HFF-Myc (cell line): ENCODE data around the gene ZBTB42.

Experiments used
- DNase-seq: peaks from one replicate; pipeline ENCODE4 v3.0.0-alpha.2; 2011; ENCODE audit warnings: low read depth; ENCODE audit errors: extremely low read depth
- H3K4me3 ChIP-seq: replicated peaks from 2 replicates; pipeline ENCODE4 v1.5.1; 2011; ENCODE audit warnings: low read depth, mild to moderate bottlenecking, control low read depth, low read length
- TF ChIP-seq, protein P1 (sequence below): IDR thresholded peaks from 2 replicates; pipeline ENCODE4 v1.5.1; 2012; ENCODE audit warnings: mild to moderate bottlenecking, low read depth, low read length, control low read depth; ENCODE audit errors: missing control alignments

The ZBTB42 gene

DNA sequence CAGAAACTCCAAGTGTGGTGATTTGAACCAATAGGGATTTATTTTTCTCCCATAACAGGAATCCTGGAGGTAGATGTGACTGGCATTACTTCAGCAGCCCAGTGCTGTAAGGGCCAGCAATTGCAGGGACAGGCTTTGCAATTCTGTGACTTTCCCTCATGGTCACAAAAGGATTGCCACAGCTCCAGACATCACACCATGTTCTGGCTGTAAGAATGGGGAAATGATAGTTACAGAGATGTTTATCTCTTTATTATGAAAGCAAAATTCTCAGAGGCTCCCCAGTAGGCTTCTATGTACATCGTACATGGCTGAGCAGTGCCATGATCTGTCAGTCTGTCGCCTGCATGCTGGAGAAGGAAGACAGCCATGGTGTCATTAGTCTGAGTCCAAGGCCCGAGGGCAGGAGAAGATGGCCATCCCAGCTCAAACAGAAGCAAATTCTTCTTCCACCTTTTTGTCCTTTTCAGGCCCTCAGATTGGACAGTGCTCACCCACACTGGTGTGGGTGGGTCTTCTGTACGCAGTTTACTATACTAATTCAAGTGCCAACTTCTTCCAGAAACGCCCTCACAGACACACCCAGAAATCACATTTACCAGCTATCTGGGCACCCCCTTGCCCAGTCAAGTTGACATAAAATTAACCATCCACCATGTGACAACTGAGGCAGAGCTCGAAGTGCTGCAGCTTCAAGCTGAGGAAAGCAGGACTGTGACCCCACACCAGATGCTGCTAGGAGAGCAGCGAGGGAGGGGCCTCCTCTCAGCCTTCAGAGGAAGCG, 17.2 kb downstream of the ZBTB42 start:
- TF ChIP-seq, protein P1, sequence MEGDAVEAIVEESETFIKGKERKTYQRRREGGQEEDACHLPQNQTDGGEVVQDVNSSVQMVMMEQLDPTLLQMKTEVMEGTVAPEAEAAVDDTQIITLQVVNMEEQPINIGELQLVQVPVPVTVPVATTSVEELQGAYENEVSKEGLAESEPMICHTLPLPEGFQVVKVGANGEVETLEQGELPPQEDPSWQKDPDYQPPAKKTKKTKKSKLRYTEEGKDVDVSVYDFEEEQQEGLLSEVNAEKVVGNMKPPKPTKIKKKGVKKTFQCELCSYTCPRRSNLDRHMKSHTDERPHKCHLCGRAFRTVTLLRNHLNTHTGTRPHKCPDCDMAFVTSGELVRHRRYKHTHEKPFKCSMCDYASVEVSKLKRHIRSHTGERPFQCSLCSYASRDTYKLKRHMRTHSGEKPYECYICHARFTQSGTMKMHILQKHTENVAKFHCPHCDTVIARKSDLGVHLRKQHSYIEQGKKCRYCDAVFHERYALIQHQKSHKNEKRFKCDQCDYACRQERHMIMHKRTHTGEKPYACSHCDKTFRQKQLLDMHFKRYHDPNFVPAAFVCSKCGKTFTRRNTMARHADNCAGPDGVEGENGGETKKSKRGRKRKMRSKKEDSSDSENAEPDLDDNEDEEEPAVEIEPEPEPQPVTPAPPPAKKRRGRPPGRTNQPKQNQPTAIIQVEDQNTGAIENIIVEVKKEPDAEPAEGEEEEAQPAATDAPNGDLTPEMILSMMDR = no peak
- no peak for DNase-seq
- no peak overlapping the region for H3K4me3 ChIP-seq

DNA sequence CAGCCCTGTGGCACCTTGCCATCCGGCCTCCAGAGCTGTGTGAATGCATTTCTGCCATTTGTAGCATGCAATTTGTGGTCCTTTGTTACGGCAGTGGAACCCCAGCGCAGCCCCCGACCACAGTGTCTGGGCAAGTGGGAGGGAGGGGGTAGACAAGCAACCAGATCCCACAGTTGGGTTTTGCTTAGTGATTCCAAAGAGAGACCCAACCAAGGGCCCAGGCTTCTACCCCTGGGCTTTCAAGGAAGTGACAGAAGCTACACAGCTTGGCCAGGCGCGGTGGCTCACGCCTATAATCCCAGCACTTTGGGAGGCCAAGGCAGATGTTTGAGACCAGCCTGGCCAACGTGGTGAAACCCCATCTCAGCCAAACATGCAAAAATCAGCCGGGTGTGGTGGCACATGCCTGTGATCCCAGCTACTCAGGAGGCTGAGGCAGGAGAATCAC, 17.8 kb downstream of the ZBTB42 start:
- no peak overlapping the region for H3K4me3 ChIP-seq
- no peak for DNase-seq
- TF ChIP-seq, protein P1 = no peak

DNA sequence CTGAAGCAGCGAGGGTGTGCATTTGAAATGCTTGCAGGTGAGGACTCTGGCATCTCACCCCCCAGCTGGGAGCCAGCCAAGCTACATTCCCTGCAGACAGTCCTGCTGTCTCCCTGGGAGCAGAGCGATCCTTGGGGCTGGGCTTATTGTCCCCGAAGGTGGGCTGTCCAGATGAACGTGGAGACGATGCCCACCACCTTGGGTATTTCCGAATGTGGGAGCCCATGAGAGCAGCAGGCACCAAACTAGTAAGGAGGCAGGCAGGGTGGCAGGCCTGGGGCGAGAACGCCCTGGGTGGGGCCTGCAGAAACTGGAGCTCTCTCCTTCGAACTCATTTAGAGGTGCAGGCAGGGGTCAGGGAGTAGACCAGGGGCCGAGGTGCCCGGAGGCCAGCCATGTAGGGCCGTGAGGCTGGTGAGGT, 18.5 kb downstream of the ZBTB42 start:
- DNase-seq = no peak
- TF ChIP-seq, protein P1 = no peak
- H3K4me3 ChIP-seq = no peak overlapping the region

DNA sequence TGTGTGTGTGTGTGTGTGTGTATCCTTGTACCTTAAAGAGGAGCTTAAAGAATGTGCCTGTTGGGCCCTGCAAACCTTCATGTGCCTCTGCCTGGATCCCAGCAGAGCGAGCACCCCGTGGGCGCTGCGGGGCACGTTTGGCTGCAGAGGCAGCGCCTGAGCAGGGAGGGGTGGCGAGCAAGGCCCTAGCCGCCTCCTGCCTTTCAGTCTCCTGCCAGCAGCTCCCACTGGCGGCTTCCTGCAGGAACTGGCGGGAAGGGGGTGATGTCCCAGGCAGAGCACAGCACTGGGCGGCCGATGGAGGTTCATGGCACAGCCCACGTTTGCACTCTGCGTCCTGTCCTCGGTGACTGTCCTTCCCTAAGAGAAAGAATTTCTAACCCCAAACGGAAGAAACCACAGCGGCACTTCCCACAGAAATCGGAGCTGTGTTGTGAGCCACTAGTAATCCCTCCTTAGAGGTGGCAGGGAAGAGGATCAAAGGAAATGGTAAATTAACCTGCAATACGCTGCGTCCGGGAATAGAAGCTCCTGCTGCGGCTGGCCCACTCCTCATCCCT, 19.8 kb downstream of the ZBTB42 start:
- no peak overlapping the region for H3K4me3 ChIP-seq
- DNase-seq = no peak
- TF ChIP-seq, protein P1 = peak; percentile 44

DNA sequence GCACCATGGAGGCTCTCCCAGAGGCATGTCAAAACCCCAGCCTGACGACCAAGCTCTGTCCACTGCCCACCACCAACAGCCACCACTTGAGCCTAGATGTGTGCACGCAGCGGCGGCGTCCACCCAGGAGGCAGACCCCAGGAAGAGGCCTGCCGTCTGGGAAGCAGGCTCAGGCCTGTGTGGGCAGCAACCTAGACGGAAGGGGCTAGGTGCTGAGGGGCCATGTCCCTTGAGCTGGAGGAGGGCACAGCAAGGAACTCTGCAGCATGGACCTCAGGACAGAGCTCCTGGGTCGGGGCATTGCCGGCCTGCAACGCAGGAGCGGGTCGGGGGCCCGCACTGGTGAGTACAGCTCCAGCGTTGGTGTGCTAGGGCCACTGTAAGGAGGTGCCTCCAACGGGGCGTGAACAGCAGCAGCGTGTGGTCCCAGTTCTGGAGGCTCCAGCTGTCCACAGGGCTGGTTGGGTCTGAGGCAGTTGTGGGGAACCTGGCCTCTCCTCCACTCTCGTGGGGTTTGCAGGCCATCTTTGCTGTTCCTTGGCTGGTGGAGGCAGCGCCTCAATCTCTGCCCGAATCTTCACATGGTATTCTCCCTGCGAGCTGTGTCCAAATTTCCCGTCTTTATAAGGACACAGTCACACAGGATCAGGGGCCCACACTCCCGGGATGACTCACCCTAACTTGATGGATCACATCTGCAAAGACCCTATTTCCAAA, 20.5 kb downstream of the ZBTB42 start:
- no peak for DNase-seq
- TF ChIP-seq, protein P1 = no peak
- no peak overlapping the region for H3K4me3 ChIP-seq

DNA sequence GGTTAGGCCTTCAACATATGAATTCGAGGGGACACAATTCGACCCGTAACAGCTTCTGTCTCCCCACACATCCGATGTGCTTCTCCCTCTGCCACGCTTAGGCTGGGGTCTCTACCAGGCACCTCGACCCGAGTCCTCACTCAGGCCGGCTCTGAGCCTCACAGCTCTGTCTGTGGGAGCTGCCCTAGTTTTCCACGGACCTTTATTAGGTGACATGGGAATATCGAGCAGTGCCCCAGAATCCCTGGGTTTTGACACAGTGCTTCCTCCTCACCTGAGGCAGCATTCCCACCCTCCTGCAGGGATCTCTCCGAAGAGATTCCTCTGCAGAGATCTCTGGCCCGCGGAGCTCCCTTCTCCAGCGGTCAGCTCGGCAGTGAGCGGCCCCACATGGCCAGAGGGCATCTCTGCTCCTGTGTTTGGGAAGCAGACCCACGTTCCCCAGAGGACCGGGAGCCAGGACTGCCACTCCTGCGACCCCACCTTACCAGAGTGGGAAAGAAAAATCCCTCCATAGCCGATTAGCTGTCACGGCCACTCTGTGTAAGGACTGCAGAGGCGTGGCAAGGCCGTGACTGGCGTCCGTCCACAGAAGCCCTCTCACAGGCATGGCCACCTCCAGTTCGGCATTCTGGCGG, 21.2 kb downstream of the ZBTB42 start:
- no peak for DNase-seq
- TF ChIP-seq, protein P1 = no peak
- no peak overlapping the region for H3K4me3 ChIP-seq
